Activated CD4-positive, alpha-beta T cell treated with anti-CD3 and anti-CD28 coated beads, Interleukin-2, amount 50 U/mL, for 24 hours (primary cell): ENCODE measurements around the gene CITED1.
A peak's percentile ranks its signal among the peaks of the same experiment; 100 is the strongest.
"Not testable (repeated sequence)": the region's sequence is repeated elsewhere in the genome, so short reads cannot be mapped to it uniquely, and the experiment has no call there.

ENCODE experiments used
- DNase-seq, 2 donors: peaks; one replicate each; pipeline ENCODE4 v3.0.0-alpha.2; 2020; ENCODE audit warnings: low read depth in 1 of 2, low spot score in 1 of 2

Gene CITED1, protein sequence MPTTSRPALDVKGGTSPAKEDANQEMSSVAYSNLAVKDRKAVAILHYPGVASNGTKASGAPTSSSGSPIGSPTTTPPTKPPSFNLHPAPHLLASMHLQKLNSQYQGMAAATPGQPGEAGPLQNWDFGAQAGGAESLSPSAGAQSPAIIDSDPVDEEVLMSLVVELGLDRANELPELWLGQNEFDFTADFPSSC

DNA sequence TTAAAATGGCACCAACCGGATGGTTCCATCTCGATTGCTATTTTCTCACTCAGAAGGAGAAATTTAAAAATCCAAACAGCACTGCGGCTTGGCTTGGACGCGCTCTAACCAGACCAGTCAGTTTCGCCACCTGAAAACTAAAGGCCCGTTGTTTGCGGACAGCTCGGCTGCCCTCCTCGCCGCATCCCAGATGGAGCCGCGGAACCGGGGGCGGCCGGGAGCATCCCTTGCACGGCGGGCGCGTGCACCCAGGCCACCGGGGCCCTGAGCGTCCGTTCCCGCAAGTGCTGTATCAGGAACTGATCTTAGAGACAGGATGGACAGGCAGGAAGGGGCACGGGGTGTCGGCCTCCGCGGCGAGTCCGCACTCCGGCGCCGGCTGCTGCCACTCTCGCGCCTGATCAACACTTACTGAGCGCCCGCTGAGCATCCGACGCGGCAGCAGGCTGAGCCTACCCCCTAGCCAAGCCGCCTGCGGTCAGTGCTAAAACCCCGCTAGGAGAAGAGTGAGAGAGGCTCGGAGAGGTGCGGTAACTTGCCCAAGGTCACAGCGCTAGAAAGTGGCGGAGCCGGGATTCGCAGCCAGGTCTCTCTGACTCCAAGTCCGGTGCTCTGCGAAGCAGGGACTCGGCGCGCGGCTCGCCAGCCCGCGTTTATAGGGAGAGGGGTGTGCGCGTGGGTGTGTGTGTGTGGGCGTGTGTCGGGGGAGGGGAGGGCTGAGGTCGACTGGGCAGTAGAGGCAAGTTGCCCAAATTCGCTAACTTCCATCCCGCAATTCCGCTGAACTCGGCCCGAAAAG is at the start of gene CITED1:
Gene CITED1 (minus strand): TSS at position 629 of the 799 bp plus-strand sequence. CDS start 3,045 bp downstream, outside the sequence.
- DNase-seq = no peak

DNA sequence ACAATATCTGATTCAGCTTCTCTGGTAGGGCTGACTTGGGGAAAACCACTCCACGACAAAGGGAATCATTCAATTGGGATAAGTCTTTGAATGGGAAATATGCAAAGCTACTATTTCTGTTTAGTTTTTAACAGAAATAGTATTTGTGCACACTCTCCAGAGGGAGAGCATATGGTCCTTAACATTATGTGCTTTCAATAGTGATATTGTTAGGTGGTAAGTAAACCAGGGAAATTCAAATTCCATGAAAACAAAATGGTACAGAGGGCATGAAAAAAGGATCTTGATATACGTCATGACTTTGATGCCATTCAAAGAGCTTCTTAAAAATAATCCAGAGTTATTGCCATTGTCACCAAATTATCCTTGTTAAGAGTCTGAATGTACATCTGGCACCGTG is 47.1 kb upstream of the CITED1 start:
- no peak for DNase-seq

DNA sequence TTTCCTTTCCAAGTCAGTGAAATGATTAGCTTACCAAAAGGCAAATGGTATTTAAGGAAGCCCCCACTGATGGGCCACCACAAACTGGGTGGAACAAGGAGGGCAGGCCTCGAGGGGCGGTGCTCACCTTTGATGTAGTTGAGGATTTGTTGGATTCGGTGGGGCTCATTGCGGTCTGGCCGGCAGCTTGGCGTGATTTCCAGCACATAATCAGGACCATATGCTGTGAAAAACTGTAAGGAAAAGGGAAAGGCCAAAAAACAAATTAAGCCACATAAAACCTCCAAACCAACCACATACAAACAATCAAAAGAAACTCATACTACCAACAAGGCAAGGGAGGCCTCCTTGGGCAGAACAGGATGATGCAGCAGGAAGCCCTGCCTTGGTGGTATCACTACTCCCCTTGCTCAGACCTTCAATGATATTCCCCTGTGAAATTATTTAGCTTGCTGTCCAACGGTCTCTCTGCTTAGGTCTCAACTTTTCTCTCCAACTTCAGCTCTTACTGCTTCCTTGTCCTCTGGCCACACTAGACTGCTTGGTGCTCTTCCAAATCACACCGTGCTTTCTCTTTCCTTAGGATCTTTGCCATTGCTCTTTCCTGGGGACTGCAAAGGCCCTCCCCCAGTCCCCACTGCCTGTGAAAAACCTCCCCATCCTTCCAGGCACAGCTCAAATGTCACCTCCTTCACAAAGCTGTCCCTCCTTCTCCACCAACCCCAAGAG is 46.1 kb upstream of the CITED1 start:
- DNase-seq = no peak

DNA sequence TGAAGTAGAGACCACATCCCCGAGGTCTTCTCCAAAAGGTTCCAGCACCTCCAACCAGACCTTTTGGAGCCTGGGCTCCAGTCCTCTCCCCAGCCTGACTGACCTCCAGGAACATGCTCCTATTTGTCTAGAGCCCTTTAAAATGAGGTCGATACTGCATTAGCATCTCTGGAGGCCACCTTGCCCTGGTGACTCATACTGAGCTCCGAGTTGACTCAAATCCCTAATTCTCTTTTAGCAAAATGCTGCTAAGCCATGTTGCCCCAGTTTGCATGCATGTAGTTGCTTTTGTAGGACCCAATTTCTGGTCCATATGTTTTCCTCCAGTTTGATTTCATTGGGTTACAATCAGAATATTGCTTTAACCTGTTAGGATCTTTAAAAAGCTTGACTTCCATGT is 43.5 kb upstream of the CITED1 start:
- DNase-seq = peak in 1 of 2 donors; percentile 1

DNA sequence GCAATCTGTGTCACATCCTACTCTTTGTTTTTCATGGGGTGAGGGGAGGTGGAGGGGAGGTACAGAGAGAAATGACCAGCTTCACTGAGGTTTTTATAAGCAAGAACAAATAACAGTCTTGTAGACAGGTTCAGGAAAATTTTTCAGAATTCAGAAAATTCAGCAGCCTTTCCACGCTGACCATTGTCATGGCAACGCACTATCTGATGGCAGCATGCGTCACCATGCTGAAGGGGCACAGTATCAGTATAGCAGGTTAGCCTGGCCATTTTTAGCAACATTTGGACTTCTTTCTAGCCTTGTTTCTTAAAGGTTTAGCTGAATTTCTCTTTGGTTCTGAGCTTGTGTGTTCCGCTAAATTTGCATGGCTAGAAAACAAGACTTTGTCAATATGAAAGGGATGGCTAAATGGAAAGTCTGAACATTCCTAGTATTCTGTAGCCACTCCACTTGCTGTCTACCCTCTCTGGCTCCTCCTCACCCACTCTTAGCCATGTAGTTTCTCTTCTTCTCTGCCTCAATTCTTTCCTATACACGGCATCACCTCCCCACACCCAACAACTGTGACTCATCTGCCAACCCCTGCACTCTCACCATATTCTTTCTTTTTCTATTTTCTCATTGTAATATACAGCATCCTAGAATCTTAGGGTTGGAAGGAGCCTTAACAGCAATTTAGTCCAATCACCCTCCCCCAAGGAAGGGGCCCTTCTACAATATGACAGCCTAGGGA is 42.7 kb upstream of the CITED1 start:
- DNase-seq = no peak

DNA sequence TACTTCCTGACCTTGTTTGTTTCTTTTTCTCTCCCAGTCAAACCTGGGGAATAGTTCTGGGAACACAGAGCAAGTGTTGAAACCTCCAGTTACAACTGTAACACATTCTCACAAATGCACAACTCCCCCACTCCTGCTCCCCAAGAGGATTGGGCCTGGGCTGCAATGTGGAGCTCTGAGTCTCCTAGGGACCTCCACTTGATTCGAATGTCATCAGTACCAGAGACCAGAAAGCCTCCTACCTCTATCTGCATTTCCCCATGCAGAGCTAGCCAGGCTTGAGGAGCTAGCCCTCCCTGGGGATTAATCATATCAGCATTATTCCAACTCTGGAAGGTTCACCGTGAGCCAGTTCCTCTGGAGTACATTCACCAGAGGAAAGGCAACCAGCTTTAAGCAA is 41.7 kb upstream of the CITED1 start:
- no peak for DNase-seq

DNA sequence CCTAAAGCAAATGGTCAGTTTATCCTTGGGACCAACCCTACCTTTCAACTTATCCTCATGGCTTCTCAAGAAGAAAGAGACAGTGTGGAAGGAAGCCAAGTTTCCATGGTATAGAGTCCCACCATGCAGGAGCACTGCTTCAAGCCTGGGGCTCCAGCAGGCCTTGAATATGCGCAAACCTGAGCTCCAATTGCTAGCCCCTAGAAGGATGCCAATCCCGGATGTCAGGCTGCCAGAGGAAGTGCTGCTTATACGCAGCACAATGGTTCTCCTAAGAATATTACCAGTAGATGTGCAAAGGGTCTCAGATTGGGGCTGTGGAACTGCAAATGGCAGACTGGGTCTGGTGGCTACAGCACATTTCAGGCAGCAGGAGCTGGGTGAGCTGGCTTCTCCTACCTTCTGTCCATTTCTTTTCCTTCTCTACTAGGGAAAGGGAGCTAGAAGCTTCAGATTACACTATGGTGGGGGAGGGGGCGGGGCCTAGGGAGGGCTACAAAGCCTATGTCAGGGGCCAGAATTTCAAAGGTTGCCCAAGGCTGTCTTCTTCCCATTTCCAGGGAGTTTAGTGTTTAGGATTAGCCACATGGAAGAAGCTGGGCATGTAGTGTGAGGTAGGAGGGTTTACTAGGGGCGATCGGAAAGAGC is 40.7 kb upstream of the CITED1 start:
- no peak for DNase-seq

DNA sequence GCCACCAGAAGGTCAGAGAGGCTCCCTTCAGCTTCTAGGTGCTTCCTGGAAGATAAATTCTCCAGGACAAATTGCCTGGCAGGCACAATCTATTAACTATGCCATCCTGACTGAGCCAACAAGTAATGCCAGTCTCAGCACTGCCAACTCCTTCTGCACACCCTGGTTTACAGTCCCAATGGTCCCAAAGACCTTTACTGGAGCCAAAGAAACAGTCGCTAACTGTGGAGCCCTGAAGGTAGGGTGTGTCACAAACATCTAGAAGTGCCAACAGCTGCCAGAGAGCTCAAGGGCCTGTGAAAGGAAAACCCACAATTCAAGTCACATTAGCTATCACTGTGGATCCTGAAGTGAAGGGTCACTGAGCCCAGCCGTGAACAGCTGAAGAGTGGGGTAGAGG is 34.9 kb upstream of the CITED1 start:
- no peak for DNase-seq

DNA sequence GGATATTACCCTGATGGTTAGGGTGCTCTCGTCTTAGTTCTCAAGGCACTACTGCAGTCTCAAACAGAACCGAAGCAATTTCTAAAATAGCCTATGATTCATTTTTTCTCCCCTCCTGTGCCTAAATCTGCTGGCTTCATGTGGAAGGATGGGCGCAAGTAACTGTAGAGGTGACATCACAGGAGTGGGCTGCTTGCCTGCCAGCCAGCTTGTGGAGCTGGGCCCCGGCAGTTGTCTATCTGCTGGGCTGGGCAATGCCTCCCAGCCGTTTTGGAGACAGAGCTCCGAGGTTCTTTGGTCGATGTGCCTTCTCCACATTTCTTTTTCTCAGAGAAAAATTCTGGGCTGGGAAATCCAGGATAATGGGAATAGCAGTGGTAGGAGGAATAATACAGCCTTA is 34.3 kb upstream of the CITED1 start:
- no peak for DNase-seq

DNA sequence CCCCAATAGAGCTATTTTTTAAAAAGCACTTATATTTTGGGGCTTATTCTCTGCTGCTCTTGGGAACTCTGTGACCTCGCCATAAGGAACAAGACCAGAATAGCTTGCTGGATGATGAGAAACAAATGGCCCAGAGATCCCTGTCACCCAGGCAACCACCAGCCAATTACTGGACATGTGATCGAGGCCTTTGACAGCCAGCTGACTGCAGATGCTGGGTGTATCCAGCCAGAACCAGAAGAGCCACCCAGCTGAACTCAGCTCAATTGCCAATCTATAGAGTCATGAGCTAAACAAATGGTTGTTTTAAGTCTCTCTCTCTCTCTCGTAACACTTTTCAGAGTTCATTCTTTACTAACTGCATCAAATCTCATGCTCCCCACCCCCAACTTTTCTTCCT is 24.4 kb upstream of the CITED1 start:
- DNase-seq = no peak

DNA sequence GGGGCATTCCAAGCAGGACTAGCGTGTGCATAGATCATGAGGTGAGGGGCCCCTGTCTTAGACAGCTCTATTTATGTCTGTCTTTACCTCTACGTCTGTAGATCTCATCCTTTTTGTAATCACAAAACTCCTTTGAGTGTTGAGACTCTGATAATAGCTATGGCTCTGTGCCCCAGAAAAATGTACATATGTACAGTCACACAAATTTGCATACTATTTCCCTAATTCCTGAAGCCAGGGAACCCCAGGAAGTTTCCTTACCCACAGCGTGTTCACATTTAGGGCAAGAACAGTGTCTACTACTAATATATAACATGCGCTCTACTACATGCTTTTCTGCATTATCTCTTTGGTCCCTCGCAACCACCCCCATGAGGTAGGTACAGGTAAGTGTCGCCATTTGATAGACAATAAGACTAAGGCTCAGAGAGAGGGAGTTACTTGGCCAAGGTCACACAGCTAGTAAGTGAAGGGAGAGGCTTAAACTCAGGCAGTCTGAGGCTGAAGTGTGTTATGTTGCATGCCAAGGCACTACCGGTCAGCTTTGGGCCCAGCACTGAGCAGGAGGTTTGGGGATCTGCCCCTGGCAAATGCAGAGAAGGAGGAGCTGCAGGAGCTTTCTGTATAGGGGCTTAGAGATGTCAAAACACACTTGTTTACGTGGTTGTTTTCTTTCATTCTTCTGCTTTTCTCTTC is 21.0 kb upstream of the CITED1 start:
- no peak for DNase-seq

DNA sequence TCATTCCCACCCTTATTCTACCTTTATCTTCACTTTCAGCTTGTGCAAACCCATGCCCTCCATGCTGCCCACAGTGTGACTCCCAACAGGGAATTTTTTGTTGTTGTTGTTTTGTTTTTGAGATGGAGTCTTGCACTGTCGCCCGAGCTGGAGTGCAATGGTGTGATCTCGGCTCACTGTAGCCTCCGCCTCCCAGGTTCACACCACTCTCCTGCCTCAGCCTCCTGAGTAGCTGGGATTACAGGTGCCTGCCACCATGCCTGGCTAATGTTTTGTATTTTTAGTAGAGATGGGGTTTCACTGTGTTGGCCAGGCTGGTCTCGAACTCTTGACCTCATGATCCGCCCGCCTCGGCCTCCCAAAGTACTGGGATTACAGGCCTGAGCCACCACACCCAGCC is 13.9 kb upstream of the CITED1 start:
- not testable (repeated sequence) for DNase-seq

DNA sequence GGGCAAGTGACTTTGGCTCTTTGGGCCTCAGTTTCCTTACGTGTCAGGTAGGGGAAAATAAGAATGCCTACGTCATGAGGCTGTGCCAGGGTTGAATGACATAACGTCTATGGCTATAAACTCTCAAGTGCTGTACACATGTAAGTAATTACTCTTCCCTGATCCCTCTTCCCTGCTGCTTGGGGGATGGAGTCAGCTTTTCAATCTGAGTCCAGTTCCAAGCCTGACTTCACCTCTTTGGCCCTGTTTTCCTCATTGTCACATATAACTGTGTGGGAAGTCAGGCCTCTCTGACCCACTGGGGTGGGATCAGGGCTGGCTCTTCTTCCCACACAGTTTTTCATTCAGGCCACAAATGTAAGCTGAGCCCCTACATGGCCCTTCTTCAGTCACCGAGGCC is 11.4 kb upstream of the CITED1 start:
- no peak for DNase-seq

DNA sequence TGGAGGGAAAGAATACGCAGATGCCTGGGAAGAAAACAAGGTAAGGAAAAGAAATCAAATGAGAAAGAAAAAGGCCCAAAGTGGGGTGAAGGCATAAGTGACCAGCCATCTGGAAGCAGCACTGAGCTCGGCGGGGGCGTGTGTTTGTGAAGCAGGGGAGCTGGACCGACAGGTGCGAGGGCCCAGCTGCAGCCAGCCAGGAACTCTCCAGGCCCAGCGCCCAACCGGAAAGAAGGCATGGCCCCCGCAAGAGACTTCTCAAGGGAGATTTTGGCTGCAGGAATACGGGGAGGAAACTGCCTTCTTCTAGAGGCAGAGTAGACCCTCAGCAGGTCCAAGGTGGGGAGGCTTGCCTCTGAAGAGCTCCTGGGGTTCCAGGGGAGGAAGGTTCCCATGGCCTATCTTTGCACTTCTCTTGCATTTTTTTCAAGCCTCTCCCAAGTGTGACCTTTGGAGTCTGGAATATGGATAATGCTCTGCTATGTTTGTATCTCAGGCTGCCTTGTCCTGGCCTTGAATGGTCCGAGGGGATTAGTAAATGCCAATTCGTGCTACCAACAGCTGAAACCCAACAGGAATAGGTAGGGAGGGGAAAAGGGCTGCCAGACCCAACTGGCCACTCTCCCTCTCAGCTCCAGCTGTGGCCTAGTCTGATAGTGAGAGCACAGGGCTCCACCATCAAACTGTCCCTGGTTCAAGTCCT is 10.8 kb upstream of the CITED1 start:
- DNase-seq = no peak

DNA sequence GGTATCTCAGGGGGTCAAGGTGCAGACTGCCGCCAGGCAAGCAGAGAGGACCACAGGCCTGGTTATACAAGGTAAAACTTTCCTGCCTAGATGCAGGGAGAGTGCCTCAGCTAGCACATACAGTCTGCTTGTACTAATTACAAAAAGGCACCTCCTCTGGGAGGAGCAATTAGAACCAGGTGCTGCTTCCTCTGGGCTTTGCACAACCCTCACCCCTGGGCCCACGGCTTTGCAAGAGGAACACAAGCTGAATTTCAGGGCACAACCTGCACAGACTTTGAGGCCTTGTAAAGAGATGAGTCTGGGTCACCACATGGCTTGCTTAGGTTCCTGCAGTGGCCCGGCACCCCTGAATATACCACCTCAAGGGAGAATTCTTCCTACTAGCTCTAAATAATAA is 9.2 kb upstream of the CITED1 start:
- no peak for DNase-seq

DNA sequence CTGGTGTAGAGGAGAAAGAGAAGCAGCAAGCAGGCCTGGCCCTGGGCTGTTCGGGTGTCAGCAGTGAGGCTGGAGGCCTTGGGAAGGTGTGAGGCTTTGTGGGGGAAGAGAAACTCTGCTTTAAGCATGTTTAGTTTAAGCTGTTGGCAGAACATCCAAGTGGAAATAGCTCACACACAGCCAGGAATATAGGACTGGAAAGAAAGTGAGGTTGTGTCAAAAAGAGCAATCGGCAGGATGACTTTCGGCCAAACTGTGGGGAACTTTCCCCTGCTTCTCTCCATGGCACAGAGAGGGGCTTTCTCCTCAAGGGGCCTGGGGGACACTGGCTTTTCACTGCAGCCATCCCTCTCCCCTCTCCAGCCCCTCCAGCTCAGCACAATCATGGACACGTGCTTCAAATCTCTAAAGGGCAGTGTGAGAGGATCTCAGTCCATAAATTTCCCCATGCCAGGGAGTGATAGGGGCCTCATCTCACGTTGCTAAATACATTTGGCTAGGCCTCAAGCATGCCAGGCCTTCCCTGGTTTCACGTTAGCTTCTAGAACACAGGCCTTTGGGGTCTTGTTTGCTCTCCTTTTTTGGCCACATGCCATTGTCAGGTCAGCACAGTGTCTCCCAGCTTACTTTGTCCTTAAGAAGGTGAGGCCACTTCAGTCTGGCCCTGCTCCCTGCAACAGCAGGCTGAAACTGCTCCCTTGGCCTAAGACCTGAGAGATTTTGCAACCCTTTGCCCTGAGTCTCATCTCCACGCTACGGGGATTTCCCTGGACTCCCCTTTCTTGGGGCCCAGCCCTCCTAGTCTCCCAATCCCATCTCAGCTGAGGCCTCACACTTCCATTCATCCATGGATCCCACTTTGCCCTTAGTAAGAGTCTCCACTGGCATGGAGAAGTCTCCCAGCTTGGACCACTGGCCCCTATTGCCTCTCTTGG is 8.3 kb upstream of the CITED1 start:
- DNase-seq = no peak

DNA sequence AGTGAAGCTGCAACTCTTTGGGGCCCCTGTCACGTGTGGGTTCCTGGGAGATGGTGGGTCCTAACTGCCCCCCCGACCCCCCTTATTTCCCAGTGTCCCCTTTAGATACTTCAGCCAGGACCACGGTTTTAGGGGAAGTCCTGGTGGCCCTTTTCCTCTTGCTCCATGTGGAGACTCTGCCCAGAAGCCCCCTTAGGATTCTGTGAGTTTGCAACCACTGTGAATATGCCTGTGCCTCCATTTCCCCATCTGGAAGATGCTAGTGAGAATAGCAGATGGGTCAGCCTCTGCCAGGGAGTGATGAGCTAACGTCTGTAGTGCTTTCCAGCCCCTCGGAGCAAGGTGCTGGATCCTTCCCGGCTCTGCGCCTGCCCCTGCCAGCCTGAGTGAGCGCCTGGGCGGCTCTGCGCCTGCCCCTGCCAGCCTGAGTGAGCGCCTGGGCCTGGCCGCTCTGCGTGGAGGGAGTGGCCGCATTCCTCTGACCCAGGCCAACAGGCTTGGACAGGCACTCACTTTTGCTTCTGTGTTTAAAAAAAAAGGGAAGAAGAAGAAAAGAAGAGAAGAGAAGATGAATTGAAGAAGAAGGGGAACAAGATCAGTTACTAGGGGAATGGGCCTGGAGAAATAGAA is 6.7 kb upstream of the CITED1 start:
- DNase-seq = no peak
